OCI-LY3 (cell line): ENCODE data around the gene MS4A7.

Experiments
- H2AFZ ChIP-seq: fragments of 200-600, 300-600 bp; shearing (Covaris generic); 2 replicates; pipeline ENCODE4 v1.6.0; 2014; ENCODE audit warnings: antibody characterized with exemption, low read depth, low read length
- H3K27ac ChIP-seq: fragments of 200-600, 300-600 bp; sonication (generic); 2 replicates; pipeline ENCODE4 v1.5.1; 2014; ENCODE audit warnings: mild to moderate bottlenecking, low read length, moderate library complexity, mixed read lengths
- H3K27me3 ChIP-seq: fragments of 200-600, 300-600 bp; sonication (generic); 2 replicates; pipeline ENCODE4 v1.6.1; 2014; ENCODE audit warnings: low read depth, low read length, mixed read lengths
- H3K36me3 ChIP-seq: fragments of 200-600, 300-600 bp; sonication (generic); replicated peaks from 2 replicates; pipeline ENCODE3; 2014; ENCODE audit warnings: low read depth, low read length, mixed read lengths
- H3K4me1 ChIP-seq: fragments of 300-600, 200-600 bp; sonication (generic); 2 replicates; pipeline ENCODE4 v1.6.1; 2014; ENCODE audit warnings: low read length, mixed read lengths
- H3K4me2 ChIP-seq: fragments of 200-600, 300-600 bp; sonication (generic); 2 replicates; pipeline ENCODE4 v1.6.1; 2014; ENCODE audit warnings: low read length, mixed read lengths
- H3K4me3 ChIP-seq: fragments of 300-600, 200-600 bp; sonication (generic); 2 replicates; pipeline ENCODE4 v1.5.1; 2014; ENCODE audit warnings: antibody characterized with exemption, mild to moderate bottlenecking, low read length, moderate library complexity
- H3K79me2 ChIP-seq: fragments of 300-600, 200-600 bp; shearing (Covaris generic); 2 replicates; pipeline ENCODE4 v1.6.1; 2014; ENCODE audit warnings: mild to moderate bottlenecking, low read length, mixed read lengths
- H3K9ac ChIP-seq: fragments of 300-600, 200-600 bp; shearing (Covaris generic); 2 replicates; pipeline ENCODE4 v1.6.0; 2014; ENCODE audit warnings: mild to moderate bottlenecking, low read length, moderate library complexity
- H3K9me3 ChIP-seq: fragments of 200-600, 300-600 bp; shearing (Covaris generic); 2 replicates; pipeline ENCODE4 v1.6.1; 2014; ENCODE audit warnings: low read length, mixed read lengths; ENCODE audit not compliant: insufficient read depth
- H4K20me1 ChIP-seq: fragments of 200-600, 300-600 bp; sonication (generic); 2 replicates; pipeline ENCODE4 v1.6.1; 2016; ENCODE audit warnings: low read length, mixed read lengths; ENCODE audit not compliant: insufficient read depth
- CTCF ChIP-seq: fragments of 200-600, 300-600 bp; sonication (generic); IDR thresholded peaks from 2 replicates; pipeline ENCODE4 v1.5.1; 2014; ENCODE audit warnings: antibody characterized with exemption, low read length, low read depth
- EZH2phosphoT487 ChIP-seq: fragments of 200-600 bp; shearing (Covaris generic); IDR thresholded peaks from 2 replicates; pipeline ENCODE4 v1.6.1; 2018; ENCODE audit warnings: antibody characterized with exemption, mixed run types, low read depth

The MS4A7 gene

DNA sequence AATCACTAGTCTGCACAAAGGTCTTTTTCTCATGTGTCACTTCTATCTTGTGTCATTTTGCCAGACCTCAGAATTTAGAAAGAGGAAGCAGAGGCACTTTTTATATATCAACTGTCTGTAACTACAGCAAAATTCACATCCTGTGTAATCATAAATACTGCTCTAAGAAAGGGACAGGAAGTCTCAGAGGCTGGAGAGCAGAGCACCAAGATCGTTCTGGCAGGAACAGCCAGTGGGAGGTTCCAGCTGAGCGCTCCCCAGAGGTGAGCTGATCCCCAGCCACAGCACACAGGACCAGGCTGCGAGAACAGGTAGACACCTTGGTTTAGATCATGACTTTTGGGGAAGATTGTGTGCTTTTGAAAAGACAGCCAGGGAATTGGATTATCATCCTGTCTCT is at the start of gene MS4A7:
TSS of gene MS4A7 (plus strand) at position 179 of the 400 bp plus-strand sequence. CDS start 4,610 bp downstream, outside the sequence.
- H3K4me3 ChIP-seq, result peak within 1 kb of the TSS; percentile 32
- H2AFZ ChIP-seq, result peak within 1 kb of the TSS; percentile 33
- H3K9ac ChIP-seq, result peak within 1 kb of the TSS; percentile 33
- no peaks in the 10 kb centered on the region for H3K9me3 ChIP-seq
- H4K20me1 ChIP-seq, result no peaks in the 10 kb centered on the region
- H3K27ac ChIP-seq, result peak within 1 kb of the TSS; percentile 57
- H3K4me1 ChIP-seq, result peaks cover 18% of the 10 kb centered on the region
- no peaks in the 10 kb centered on the region for H3K27me3 ChIP-seq
- H3K36me3 ChIP-seq, result peaks cover 5% of the 10 kb centered on the region
- peak within 1 kb of the TSS; percentile 48 for H3K4me2 ChIP-seq
- no peak for TF ChIP-seq EZH2phosphoT487
- no peak for TF ChIP-seq CTCF
- no peaks in the 10 kb centered on the region for H3K79me2 ChIP-seq

DNA sequence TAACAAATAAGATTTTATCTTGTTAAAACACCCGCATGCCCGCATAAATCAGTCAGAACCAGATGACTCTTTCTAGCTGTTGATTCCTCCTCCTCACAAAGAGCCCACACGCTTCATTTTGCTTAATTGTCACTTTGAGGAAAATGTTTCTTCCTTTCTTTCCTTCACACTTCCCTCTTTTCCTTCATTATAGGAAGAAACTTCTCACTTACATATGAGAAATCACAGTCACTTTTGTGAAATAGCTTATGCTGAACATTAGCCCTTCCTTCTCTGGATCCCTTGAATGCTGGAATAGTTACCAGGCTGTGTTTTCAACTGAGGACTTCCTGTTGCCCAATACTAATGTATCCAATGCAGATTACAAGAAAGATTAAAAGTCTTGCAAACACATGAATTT is 45.5 kb upstream of the MS4A7 start:
- Histone ChIP-seq H3K4me1 (peaks cover 37% of the 10 kb centered on the region), H4K20me1 (no peaks in the 10 kb centered on the region), H3K9me3 (no peaks in the 10 kb centered on the region), H3K4me3 (no peak overlapping the region), H3K27ac (no peak overlapping the region), H3K27me3 (no peaks in the 10 kb centered on the region), H2AFZ (peak overlapping the region; percentile 93; the same call in 1 of the 2 replicates), H3K79me2 (no peaks in the 10 kb centered on the region), H3K36me3 (no peaks in the 10 kb centered on the region), H3K9ac (no peak overlapping the region), H3K4me2 (no peak overlapping the region)
- no peak for TF ChIP-seq CTCF
- TF ChIP-seq EZH2phosphoT487, result no peak

DNA sequence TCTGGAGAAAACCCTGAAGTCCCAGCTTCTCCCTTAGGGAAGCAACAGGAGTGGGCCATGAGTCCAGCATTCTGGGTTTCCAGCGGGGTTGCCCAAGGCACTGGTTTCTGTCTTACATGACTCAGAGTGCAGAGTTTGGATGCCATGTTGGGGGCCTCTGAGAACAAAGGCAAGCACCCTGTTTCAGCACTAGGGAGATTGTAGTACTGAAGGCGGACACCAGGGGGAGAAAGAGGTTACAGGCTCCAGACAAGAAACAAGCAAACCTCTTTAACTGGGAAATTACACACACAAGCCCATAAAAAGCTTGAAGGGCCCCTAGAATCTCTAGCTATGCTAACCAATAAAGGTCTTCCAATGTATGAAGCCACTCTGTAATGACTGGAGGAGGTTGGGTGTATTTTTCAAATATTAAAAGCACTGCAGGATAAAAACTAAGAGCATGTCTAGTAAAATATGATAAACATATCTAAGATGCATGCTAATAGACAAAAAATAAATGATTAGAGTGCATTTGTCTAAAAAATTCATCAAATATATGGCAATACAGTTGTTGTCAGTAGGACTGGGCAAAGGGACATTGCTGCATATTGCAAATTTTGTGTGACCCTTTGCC is 44.2 kb upstream of the MS4A7 start:
- Histone ChIP-seq H3K9me3 (no peaks in the 10 kb centered on the region), H3K27me3 (no peaks in the 10 kb centered on the region), H3K79me2 (no peaks in the 10 kb centered on the region), H3K36me3 (no peaks in the 10 kb centered on the region), H3K4me1 (peaks cover 50% of the 10 kb centered on the region), H3K4me3 (peak overlapping the region; percentile 47), H2AFZ (peak overlapping the region; percentile 93), H3K9ac (peak overlapping the region; percentile 50), H4K20me1 (no peaks in the 10 kb centered on the region), H3K27ac (no peak overlapping the region), H3K4me2 (peak overlapping the region; percentile 65)
- TF ChIP-seq EZH2phosphoT487 (no peak), CTCF (peak; percentile 86)

DNA sequence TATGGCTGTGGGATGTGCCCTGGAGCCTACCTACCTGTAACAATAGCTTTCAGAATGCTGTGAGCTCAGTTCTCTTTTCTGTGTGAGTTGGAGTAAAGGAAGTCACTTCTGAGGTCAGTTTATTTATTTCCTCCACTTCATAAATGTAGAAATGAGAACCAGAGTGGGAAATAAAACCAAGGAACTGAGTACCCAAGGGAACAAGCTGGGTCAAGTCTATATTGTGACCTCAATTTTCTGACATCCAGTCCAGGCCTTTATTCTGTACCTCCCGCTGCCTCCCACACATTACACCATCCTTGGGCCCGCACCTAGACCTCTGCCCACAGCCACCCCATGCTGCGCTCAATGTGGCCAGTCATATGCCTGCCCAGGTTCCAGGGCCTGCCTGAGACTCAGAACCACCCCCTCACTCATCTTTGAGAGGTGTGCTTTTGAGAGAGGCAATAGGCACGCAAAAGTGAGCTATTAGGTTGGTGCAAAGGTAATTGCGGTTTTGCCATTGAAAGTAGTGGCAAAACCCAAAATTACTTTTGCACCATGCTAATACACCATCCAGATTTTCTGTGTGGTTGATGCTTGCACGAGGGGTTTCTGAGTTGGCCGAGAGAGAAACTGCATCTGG is 41.5 kb upstream of the MS4A7 start:
- peaks cover 62% of the 10 kb centered on the region for H3K4me1 ChIP-seq

More for the DNA sequence above, 41.5 kb upstream of the MS4A7 start:
- no peak overlapping the region for H2AFZ ChIP-seq
- peak overlapping the region; percentile 38; the same call in 1 of the 2 replicates for H3K9ac ChIP-seq
- no peaks in the 10 kb centered on the region for H3K36me3 ChIP-seq
- H3K9me3 ChIP-seq, result no peaks in the 10 kb centered on the region
- H3K4me3 ChIP-seq, result peak overlapping the region; percentile 46; the same call in 1 of the 2 replicates
- TF ChIP-seq CTCF (no peak), EZH2phosphoT487 (no peak)
- H3K27me3 ChIP-seq, result no peaks in the 10 kb centered on the region
- H3K27ac ChIP-seq, result peak overlapping the region; percentile 67
- H4K20me1 ChIP-seq, result no peaks in the 10 kb centered on the region
- H3K4me2 ChIP-seq, result peak overlapping the region; percentile 70
- no peaks in the 10 kb centered on the region for H3K79me2 ChIP-seq
